GM19025 (cell line): ENCODE data around the gene TXNDC15.

Experiments
- ATAC-seq: cut with Tn5 transposase; IDR thresholded peaks from one replicate; pipeline ENCODE4 v1.9.1; 2021; ENCODE audit warnings: mild to moderate bottlenecking, low read depth, moderate library complexity; ENCODE audit not compliant: unreplicated experiment

The TXNDC15 gene

GRCh38 chr5:134913254-134913653, 39.1 kb downstream of the TXNDC15 start:
- no peak for ATAC-seq

GRCh38 chr5:134913795-134914194, 39.6 kb downstream of the TXNDC15 start:
- no peak for ATAC-seq

- no peak for ATAC-seq
Measured at GRCh38 chr5:134917070-134917815, 43.1 kb downstream of the TXNDC15 start.

GRCh38 chr5:134918861-134919260, 44.7 kb downstream of the TXNDC15 start:
- no peak for ATAC-seq

GRCh38 chr5:134920848-134921575, 46.8 kb downstream of the TXNDC15 start:
- ATAC-seq: no peak

- no peak for ATAC-seq
Measured at GRCh38 chr5:134932508-134932907, 58.3 kb downstream of the TXNDC15 start.

- ATAC-seq: no peak
Measured at GRCh38 chr5:134934202-134934601, 60.0 kb downstream of the TXNDC15 start.

- no peak for ATAC-seq
Measured at GRCh38 chr5:134935711-134936602, 61.8 kb downstream of the TXNDC15 start.

- no peak for ATAC-seq
Measured at GRCh38 chr5:134937526-134937925, 63.4 kb downstream of the TXNDC15 start.

- ATAC-seq: no peak
Measured at GRCh38 chr5:134938030-134938429, 63.9 kb downstream of the TXNDC15 start.

- ATAC-seq: no peak
Measured at GRCh38 chr5:134939500-134939899, 65.3 kb downstream of the TXNDC15 start.

- no peak for ATAC-seq
Measured at GRCh38 chr5:134943547-134943946, 69.4 kb downstream of the TXNDC15 start.

GRCh38 chr5:134944630-134945029, 70.5 kb downstream of the TXNDC15 start:
- no peak for ATAC-seq

- ATAC-seq: no peak
Measured at GRCh38 chr5:134945041-134945440, 70.9 kb downstream of the TXNDC15 start.

- no peak for ATAC-seq
Measured at GRCh38 chr5:134948911-134949310, 74.7 kb downstream of the TXNDC15 start.

- ATAC-seq: no peak
Measured at GRCh38 chr5:134949316-134949715, 75.1 kb downstream of the TXNDC15 start.
